Activated CD4-positive, alpha-beta memory T cell treated with anti-CD3 and anti-CD28 coated beads, Interleukin-2, amount 10 ng/mL, durations not matched to agents 7 days and 5 days (primary cell): ENCODE results near the gene MYPOP. TPM values are rescaled to one million over a fixed set of nuclear protein-coding genes. Genes with fewer than 3 reads are reported as not detected.
A peak's percentile ranks its signal among the peaks of the same experiment; 100 is the strongest.

Experiments used
- CTCF ChIA-PET: fragments of 350-600 bp; sonication (Branson Sonifier 250); formaldehyde crosslinking; loops from one replicate; lab custom pipeline; 2021; ENCODE audit warnings: antibody characterized with exemption, inconsistent platforms; lab: Charles Lee
- POLR2A ChIA-PET: fragments of 350-600 bp; sonication (Branson Sonifier 250); formaldehyde crosslinking; loops from one replicate; lab custom pipeline; 2021; ENCODE audit warnings: antibody characterized with exemption; lab: Charles Lee
- DNase-seq: peaks from one replicate; pipeline ENCODE4 v3.0.0-alpha.2; 2020
- H3K27ac Mint-ChIP-seq: one replicate; pipeline ENCODE4 v1.8.0; 2021; ENCODE audit warnings: mild to moderate bottlenecking, mixed read lengths
- H3K27me3 Mint-ChIP-seq: one replicate; pipeline ENCODE4 v1.8.0; 2021; ENCODE audit warnings: mixed read lengths
- H3K36me3 Mint-ChIP-seq: one replicate; pipeline ENCODE4 v1.8.0; 2021; ENCODE audit warnings: low read depth, mixed read lengths
- H3K4me1 Mint-ChIP-seq: one replicate; pipeline ENCODE4 v1.8.0; 2021; ENCODE audit warnings: mixed read lengths
- H3K4me3 Mint-ChIP-seq: one replicate; pipeline ENCODE4 v1.8.0; 2021; ENCODE audit warnings: mild to moderate bottlenecking, mixed read lengths
- H3K9me3 Mint-ChIP-seq: one replicate; pipeline ENCODE4 v1.8.0; 2021; ENCODE audit warnings: mixed read lengths
- total RNA-seq, 2 experiments: library from RNA; stranded (reverse); gene quantifications; one replicate each; pipeline ENCODE4 v1.2.3, GENCODE V29; 2021

MYPOP gene
- total RNA-seq, 2 experiments from 2014 or later: 12.5 to 12.9 TPM

- POLR2A ChIA-PET: no interaction called here
- H3K27me3 Mint-ChIP-seq: peaks cover 29% of the 10 kb centered on the region
These were observed 35.8 kb downstream of the MYPOP start for GRCh38 chr19:45866400-45867176.

GRCh38 chr19:45865269-45865948, 37.0 kb downstream of the MYPOP start:
- no peaks in the 10 kb centered on the region for H3K9me3 Mint-ChIP-seq
- ChIA-PET POLR2A (interaction anchor here (3.0 kb wide), 1 partner anchor 17 kb away, joined by 16 read pairs; no protein-coding TSS in a partner anchor), CTCF (interaction anchor here (0.9 to 3.0 kb wide), 2 partner anchors 96 kb away, joined by 4 to 30 read pairs; partner anchors contain the start of gene SIX5)
- DNase-seq: no peak
- peaks cover 9% of the 10 kb centered on the region for H3K36me3 Mint-ChIP-seq
- H3K27me3 Mint-ChIP-seq: peaks cover 29% of the 10 kb centered on the region
- no peak overlapping the region for H3K27ac Mint-ChIP-seq
- H3K4me1 Mint-ChIP-seq: peaks cover 32% of the 10 kb centered on the region
- H3K4me3 Mint-ChIP-seq: no peak overlapping the region

More at GRCh38 chr19:45866400-45867176, 35.8 kb downstream of the MYPOP start:
- Mint-ChIP-seq H3K4me3 (no peak overlapping the region), H3K36me3 (peaks cover 6% of the 10 kb centered on the region), H3K9me3 (no peaks in the 10 kb centered on the region), H3K4me1 (peaks cover 26% of the 10 kb centered on the region), H3K27ac (no peak overlapping the region)
- no peak for DNase-seq
- CTCF ChIA-PET: interaction anchor here (0.5 to 0.9 kb wide), 2 partner anchors 97 to 974 kb away, joined by 3 to 4 read pairs; no protein-coding TSS in a partner anchor

GRCh38 chr19:45864629-45865082, 37.8 kb downstream of the MYPOP start:
- Mint-ChIP-seq H3K9me3 (no peaks in the 10 kb centered on the region), H3K27me3 (peaks cover 29% of the 10 kb centered on the region), H3K4me3 (peak overlapping the region; percentile 43), H3K27ac (no peak overlapping the region), H3K36me3 (peaks cover 9% of the 10 kb centered on the region), H3K4me1 (peaks cover 32% of the 10 kb centered on the region)
- no peak for DNase-seq
- ChIA-PET CTCF (interaction anchor here (1.4 to 3.0 kb wide), 5 partner anchors 15 to 172 kb away, joined by 3 to 30 read pairs (median 11); partner anchors contain the start of genes MYPOP, QPCTL and SIX5), POLR2A (interaction anchor here (3.0 kb wide), 1 partner anchor 18 kb away, joined by 16 read pairs; no protein-coding TSS in a partner anchor)

GRCh38 chr19:45863840-45864628, 38.4 kb downstream of the MYPOP start, which contains the start of gene FOXA3:
Gene FOXA3 (plus strand): TSS chr19:45864326. CDS start chr19:45864457, 131 bp downstream.
- H3K27me3 Mint-ChIP-seq: peaks cover 29% of the 10 kb centered on the region
- H3K4me3 Mint-ChIP-seq: peak within 1 kb of the TSS; percentile 92
- no peaks in the 10 kb centered on the region for H3K9me3 Mint-ChIP-seq
- CTCF ChIA-PET: interaction anchor here (0.5 to 3.0 kb wide), 15 partner anchors 16 to 532 kb away, joined by 3 to 30 read pairs (median 5); partner anchors contain the start of genes FBXO46, IRF2BP1, MYPOP and QPCTL
- peak within 1 kb of the TSS; percentile 96 for H3K27ac Mint-ChIP-seq
- DNase-seq: peak; percentile 69
- peaks cover 15% of the 10 kb centered on the region for H3K36me3 Mint-ChIP-seq
- POLR2A ChIA-PET: interaction anchor here (0.6 to 3.0 kb wide), 13 partner anchors 18 to 737 kb away, joined by 3 to 16 read pairs (median 4); partner anchors contain the start of genes CALM3, CCDC61, DMWD and FBXO46
- H3K4me1 Mint-ChIP-seq: peaks cover 32% of the 10 kb centered on the region

- H3K27me3 Mint-ChIP-seq: peaks cover 29% of the 10 kb centered on the region
- H3K27ac Mint-ChIP-seq: peak overlapping the region; percentile 96
- no peaks in the 10 kb centered on the region for H3K9me3 Mint-ChIP-seq
- peak overlapping the region; percentile 92 for H3K4me3 Mint-ChIP-seq
- peaks cover 16% of the 10 kb centered on the region for H3K36me3 Mint-ChIP-seq
- DNase-seq: no peak
- H3K4me1 Mint-ChIP-seq: peaks cover 32% of the 10 kb centered on the region
- CTCF ChIA-PET: interaction anchor here (0.5 to 3.0 kb wide), 17 partner anchors 17 to 533 kb away, joined by 3 to 30 read pairs (median 5); partner anchors contain the start of genes FBXO46, IRF2BP1, MYPOP and QPCTL
- POLR2A ChIA-PET: interaction anchor here (0.6 to 3.0 kb wide), 13 partner anchors 19 to 737 kb away, joined by 3 to 16 read pairs (median 4); partner anchors contain the start of genes CALM3, CCDC61, DMWD and FBXO46
These were observed 39.0 kb downstream of the MYPOP start for GRCh38 chr19:45863335-45863839.

- peaks cover 29% of the 10 kb centered on the region for H3K27me3 Mint-ChIP-seq
- CTCF ChIA-PET: interaction anchor here (0.5 to 3.0 kb wide), 16 partner anchors 20 to 534 kb away, joined by 3 to 30 read pairs (median 5); partner anchors contain the start of genes FBXO46, IRF2BP1, MYPOP and QPCTL
- H3K27ac Mint-ChIP-seq: peak within 1 kb of the TSS; percentile 96
- H3K4me1 Mint-ChIP-seq: peaks cover 36% of the 10 kb centered on the region
- H3K4me3 Mint-ChIP-seq: peak within 1 kb of the TSS; percentile 92
- H3K9me3 Mint-ChIP-seq: no peaks in the 10 kb centered on the region
- POLR2A ChIA-PET: interaction anchor here (0.6 to 3.0 kb wide), 14 partner anchors 20 to 738 kb away, joined by 3 to 16 read pairs (median 4); partner anchors contain the start of genes CALM3, CCDC61, DMWD and FBXO46
- DNase-seq: peak; percentile 99
- peaks cover 20% of the 10 kb centered on the region for H3K36me3 Mint-ChIP-seq
These were observed 39.7 kb downstream of the MYPOP start, which contains the start of gene SYMPK for GRCh38 chr19:45862564-45863334. Gene SYMPK (minus strand): TSS chr19:45863147. CDS start chr19:45854495, 8,652 bp downstream.

GRCh38 chr19:45862271-45862563, 40.2 kb downstream of the MYPOP start:
- Mint-ChIP-seq H3K9me3 (no peaks in the 10 kb centered on the region), H3K4me3 (peak overlapping the region; percentile 92), H3K36me3 (peaks cover 20% of the 10 kb centered on the region), H3K4me1 (peaks cover 36% of the 10 kb centered on the region), H3K27me3 (peaks cover 29% of the 10 kb centered on the region), H3K27ac (peak overlapping the region; percentile 96)
- ChIA-PET CTCF (interaction anchor here (3.0 kb wide), 1 partner anchor 93 kb away, joined by 30 read pairs; the partner anchor contains the start of gene SIX5), POLR2A (interaction anchor here (1.4 to 3.0 kb wide), 4 partner anchors 20 to 170 kb away, joined by 3 to 16 read pairs (median 4); partner anchors contain the start of genes QPCTL, RSPH6A and SNRPD2)
- DNase-seq: no peak

- no peaks in the 10 kb centered on the region for H3K9me3 Mint-ChIP-seq
- CTCF ChIA-PET: interaction anchor here (1.4 kb wide), 1 partner anchor 91 kb away, joined by 4 read pairs; the partner anchor contains the start of gene SIX5
- H3K4me3 Mint-ChIP-seq: peak overlapping the region; percentile 35
- peaks cover 22% of the 10 kb centered on the region for H3K27me3 Mint-ChIP-seq
- peaks cover 21% of the 10 kb centered on the region for H3K36me3 Mint-ChIP-seq
- peaks cover 36% of the 10 kb centered on the region for H3K4me1 Mint-ChIP-seq
- H3K27ac Mint-ChIP-seq: peak overlapping the region; percentile 65
- no peak for DNase-seq
- POLR2A ChIA-PET: interaction anchor here (0.6 to 1.5 kb wide), 4 partner anchors 42 to 519 kb away, joined by 3 to 5 read pairs (median 3); partner anchors contain the start of genes RSPH6A and SIX5
These were observed 41.8 kb downstream of the MYPOP start for GRCh38 chr19:45860359-45861259.

GRCh38 chr19:45854167-45854778, 48.1 kb downstream of the MYPOP start:
- H3K4me3 Mint-ChIP-seq: no peak overlapping the region
- DNase-seq: no peak
- H3K36me3 Mint-ChIP-seq: peaks cover 55% of the 10 kb centered on the region
- no peaks in the 10 kb centered on the region for H3K27me3 Mint-ChIP-seq
- POLR2A ChIA-PET: no interaction called here
- CTCF ChIA-PET: interaction anchor here (1.6 kb wide), 1 partner anchor 37 kb away, joined by 5 read pairs; no protein-coding TSS in a partner anchor
- no peak overlapping the region for H3K27ac Mint-ChIP-seq
- no peaks in the 10 kb centered on the region for H3K9me3 Mint-ChIP-seq
- H3K4me1 Mint-ChIP-seq: peaks cover 4% of the 10 kb centered on the region
